Esophagus squamous epithelium (tissue), 5 donors: ENCODE data around the gene LRRC25. TPM values are rescaled to one million over a fixed set of nuclear protein-coding genes. Genes with fewer than 3 reads are reported as not detected.

ENCODE experiments used
- DNase-seq: peaks from one replicate; lab custom pipeline; 2025; lab: John Stamatoyannopoulos, UW
- H3K27ac ChIP-seq, 4 donors: fragments of 200-600 bp; sonication (generic); one replicate each; pipeline ENCODE4 v1.5.1; 2016 to 2019; ENCODE audit warnings: mild to moderate bottlenecking in 1 of 4
- H3K27me3 ChIP-seq, 4 donors: fragments of 200-600 bp; sonication (generic); 1 replicate in 3 of 4; 2 replicates in 1 of 4; pipeline versions ENCODE4 v1.5.1 to v1.6.0; 2017 to 2021; ENCODE audit warnings: antibody characterized with exemption in 1 of 4
- H3K36me3 ChIP-seq, 3 donors: fragments of 200-600 bp; sonication (generic); one replicate each; pipeline ENCODE4 v1.5.1; 2016 to 2019
- H3K4me1 ChIP-seq, 3 donors: fragments of 200-600 bp; sonication (generic); one replicate each; pipeline ENCODE4 v1.5.1; 2017 to 2019
- H3K4me3 ChIP-seq, 4 donors: fragments of 200-600 bp; sonication (generic); 1 replicate in 3 of 4; 2 replicates in 1 of 4; pipeline ENCODE4 v1.5.1; 2016 to 2019; ENCODE audit warnings: mild to moderate bottlenecking in 2 of 4, moderate library complexity in 1 of 4
- H3K9me3 ChIP-seq, 3 donors: fragments of 200-600 bp; sonication (generic); one replicate each; pipeline ENCODE4 v1.5.1; 2016 to 2019
- POLR2A ChIP-seq, 4 donors: fragments of 450-650 bp; IDR thresholded peaks; one replicate each; pipeline ENCODE4 v1.6.1; 2017; ENCODE audit warnings: antibody characterized with exemption in 4 of 4, mild to moderate bottlenecking in 4 of 4, moderate library complexity in 3 of 4
- WGBS, 2 donors: methylation state at CpG; one replicate each; pipeline ENCODE4 v1.1.5; 2018; 5-methylcytosine and 5-hydroxymethylcytosine counted together
- intact Hi-C: fragments of 100-400 bp; cut with DNase I; formaldehyde crosslinking; loops from one replicate; pipeline ENCODE4 v1.15.0; 2022
- total RNA-seq, 4 donors: library from RNA; depleted of rRNA; stranded (reverse); fragments of >200 nt; gene quantifications; one replicate each; pipeline ENCODE4 v1.1.0, GENCODE V29; 2016
- TF ChIP-seq, protein P1 (sequence below), 6 experiments: fragments of 450-650 bp in 4 of 6; fragments of 200-600 bp in 2 of 6; sonication (generic) in 2 of 6; IDR thresholded peaks; one replicate each; pipeline ENCODE4 v1.5.1; 2016 to 2019; ENCODE audit warnings: antibody characterized with exemption in 6 of 6, mild to moderate bottlenecking in 4 of 6, moderate library complexity in 4 of 6
- donor health status: DM: yes; HTN: yes; CAD: no.

The LRRC25 gene
- total RNA-seq, 4 donors from 2014 or later: 0.53 to 10.3 (median 1.9) TPM

GRCh38 chr19:18435178-18435841, 37.9 kb upstream of the LRRC25 start:
- intact Hi-C loops: no loop called here
- peaks cover 32 to 84% (median 43%) of the 10 kb centered on the region in 3 donors for H3K4me1 ChIP-seq
- WGBS, 2 donors: 93 to 99% methylated on average over 15 to 19 of the region's 49 CpGs

GRCh38 chr19:18434411-18435175, 37.2 kb upstream of the LRRC25 start:
- DNase-seq: no peak
- intact Hi-C loops: no loop called here
- peak overlapping the region in 3 of 4 donors; percentile 23 to 65 (median 58) for H3K27ac ChIP-seq
- H3K36me3 ChIP-seq: peaks cover 0 to 9% (median 0%) of the 10 kb centered on the region in 3 donors
- H3K9me3 ChIP-seq: no peaks in the 10 kb centered on the region
- WGBS, 2 donors: 73 to 80% methylated on average over 8 to 13 of the region's 21 CpGs
- no peak for TF ChIP-seq POLR2A (IDR thresholded peaks at IDR 0.05)
- TF ChIP-seq, protein P1, sequence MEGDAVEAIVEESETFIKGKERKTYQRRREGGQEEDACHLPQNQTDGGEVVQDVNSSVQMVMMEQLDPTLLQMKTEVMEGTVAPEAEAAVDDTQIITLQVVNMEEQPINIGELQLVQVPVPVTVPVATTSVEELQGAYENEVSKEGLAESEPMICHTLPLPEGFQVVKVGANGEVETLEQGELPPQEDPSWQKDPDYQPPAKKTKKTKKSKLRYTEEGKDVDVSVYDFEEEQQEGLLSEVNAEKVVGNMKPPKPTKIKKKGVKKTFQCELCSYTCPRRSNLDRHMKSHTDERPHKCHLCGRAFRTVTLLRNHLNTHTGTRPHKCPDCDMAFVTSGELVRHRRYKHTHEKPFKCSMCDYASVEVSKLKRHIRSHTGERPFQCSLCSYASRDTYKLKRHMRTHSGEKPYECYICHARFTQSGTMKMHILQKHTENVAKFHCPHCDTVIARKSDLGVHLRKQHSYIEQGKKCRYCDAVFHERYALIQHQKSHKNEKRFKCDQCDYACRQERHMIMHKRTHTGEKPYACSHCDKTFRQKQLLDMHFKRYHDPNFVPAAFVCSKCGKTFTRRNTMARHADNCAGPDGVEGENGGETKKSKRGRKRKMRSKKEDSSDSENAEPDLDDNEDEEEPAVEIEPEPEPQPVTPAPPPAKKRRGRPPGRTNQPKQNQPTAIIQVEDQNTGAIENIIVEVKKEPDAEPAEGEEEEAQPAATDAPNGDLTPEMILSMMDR (IDR thresholded peaks at IDR 0.05): no peak
- H3K4me1 ChIP-seq: peaks cover 33 to 86% (median 43%) of the 10 kb centered on the region in 3 donors
- H3K4me3 ChIP-seq: peak overlapping the region in 2 of 4 donors; percentile 52 to 66
- H3K27me3 ChIP-seq: peaks cover 0 to 22% (median 0%) of the 10 kb centered on the region in 4 donors

More at GRCh38 chr19:18435178-18435841, 37.9 kb upstream of the LRRC25 start:
- no peak overlapping the region for H3K4me3 ChIP-seq
- H3K36me3 ChIP-seq: peaks cover 0 to 9% (median 0%) of the 10 kb centered on the region in 3 donors
- H3K9me3 ChIP-seq: no peaks in the 10 kb centered on the region
- TF ChIP-seq POLR2A (IDR thresholded peaks at IDR 0.05): no peak
- TF ChIP-seq, protein P1 (IDR thresholded peaks at IDR 0.05): no peak
- no peak for DNase-seq
- peaks cover 0 to 22% (median 0%) of the 10 kb centered on the region in 4 donors for H3K27me3 ChIP-seq
- no peak overlapping the region for H3K27ac ChIP-seq

- peaks cover 0 to 9% (median 0%) of the 10 kb centered on the region in 3 donors for H3K36me3 ChIP-seq
- H3K4me3 ChIP-seq: peak overlapping the region; percentile 34 to 66 (median 46)
- intact Hi-C loops: no loop called here
- H3K9me3 ChIP-seq: no peaks in the 10 kb centered on the region
- no peak for DNase-seq
- TF ChIP-seq, protein P1 (IDR thresholded peaks at IDR 0.05): no peak
- TF ChIP-seq POLR2A (IDR thresholded peaks at IDR 0.05): no peak
- H3K27ac ChIP-seq: peak overlapping the region; percentile 23 to 65 (median 53)
- H3K4me1 ChIP-seq: peaks cover 41 to 86% (median 43%) of the 10 kb centered on the region in 3 donors
- H3K27me3 ChIP-seq: peaks cover 0 to 22% (median 0%) of the 10 kb centered on the region in 4 donors
- WGBS, 2 donors: 14 to 49% methylated on average over 1 to 4 of the region's 60 CpGs
Measured at GRCh38 chr19:18433735-18434398, 36.4 kb upstream of the LRRC25 start.

DNA sequence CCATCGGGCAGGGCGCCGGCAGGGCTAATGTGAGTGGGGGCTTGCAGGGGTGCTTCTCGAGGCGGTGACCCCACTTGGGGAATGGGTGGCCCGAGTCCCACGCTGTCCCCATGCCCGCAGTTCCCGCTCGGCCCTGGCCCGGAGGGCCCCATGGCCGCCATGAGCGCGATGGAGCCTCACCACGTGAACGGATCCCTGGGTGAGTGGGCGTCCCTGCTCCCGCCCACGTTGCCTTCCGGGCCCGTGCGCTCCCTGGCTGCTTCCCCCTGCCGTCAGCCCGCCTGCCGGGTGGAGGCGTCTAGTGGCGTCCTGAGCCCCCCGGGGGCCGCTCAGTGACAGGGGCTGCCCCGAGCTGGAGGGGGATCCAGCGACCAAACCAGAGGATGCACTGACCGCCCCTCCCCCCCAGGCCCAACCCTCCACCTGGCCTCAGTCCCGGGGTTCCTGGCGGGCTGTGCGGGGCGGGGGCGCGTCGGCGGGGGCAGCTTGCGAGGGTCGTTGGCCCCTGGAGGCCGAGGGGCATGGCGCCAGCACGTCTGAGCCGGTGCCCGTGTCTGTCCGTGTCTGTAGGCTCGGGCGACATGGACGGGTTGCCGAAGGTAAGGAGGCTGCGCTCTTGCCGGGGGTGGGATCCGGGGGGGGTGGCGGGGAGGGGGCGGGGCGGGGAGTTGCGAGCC, 35.7 kb upstream of the LRRC25 start:
- intact Hi-C loops: no loop called here
- peak overlapping the region; percentile 34 to 66 (median 46) for H3K4me3 ChIP-seq
- H3K27ac ChIP-seq: peak overlapping the region; percentile 9 to 65 (median 53)
- TF ChIP-seq POLR2A (IDR thresholded peaks at IDR 0.05): no peak
- TF ChIP-seq, protein P1 (IDR thresholded peaks at IDR 0.05): no peak
- H3K4me1 ChIP-seq: peaks cover 36 to 86% (median 39%) of the 10 kb centered on the region in 3 donors
- peaks cover 0 to 22% (median 0%) of the 10 kb centered on the region in 4 donors for H3K27me3 ChIP-seq
- 61% methylated on average over 4 of the region's 59 CpGs; no CpG with 5 or more reads in 1 of the 2 donors for WGBS, 2 donors
- peaks cover 0 to 12% (median 0%) of the 10 kb centered on the region in 3 donors for H3K36me3 ChIP-seq
- DNase-seq: no peak
- no peaks in the 10 kb centered on the region for H3K9me3 ChIP-seq
